Inflammatory macrophage (primary cell): Measurements from ENCODE around the gene TRIM64.
"Not testable (repeated sequence)": the region's sequence is repeated elsewhere in the genome, so short reads cannot be mapped to it uniquely, and the experiment has no call there.

ENCODE experiments used
- DNase-seq, 2 donors: peaks; one replicate each; pipeline ENCODE4 v3.0.0-alpha.2; 2020 to 2022
- total RNA-seq, 18 experiments: gene quantifications; one replicate each; lab custom pipeline; 2026; ENCODE audit warnings: mixed read lengths in 6 of 18, inconsistent platforms in 2 of 18; lab: John Stamatoyannopoulos, UW

The TRIM64 gene
- 0 to 0.03 (median 0) reads per million in 18 experiments for total RNA-seq

- DNase-seq: not testable (repeated sequence)
Measured at GRCh38 chr11:89965737-89966136, at the start of gene TRIM64. Gene TRIM64, plus strand, starts transcription at chr11:89966037. Its CDS starts 2,467 bp downstream, at chr11:89968504.

GRCh38 chr11:89922195-89922660 lies 43.6 kb upstream of the TRIM64 start, which contains the start of gene TRIM49D1:
Gene TRIM49D1, minus strand, starts transcription at chr11:89922245. Its CDS starts 4,535 bp downstream, at chr11:89917710.
- DNase-seq: no peak

- DNase-seq: not testable (repeated sequence)
Measured at GRCh38 chr11:89923764-89924163, 42.1 kb upstream of the TRIM64 start, which contains the start of gene TRIM49D2. Gene TRIM49D2, plus strand, starts transcription at chr11:89924064. Its CDS starts 2,698 bp downstream, at chr11:89926762.

- not testable (repeated sequence) for DNase-seq
Measured at GRCh38 chr11:89960833-89961232, 5.0 kb upstream of the TRIM64 start.
